Liver (tissue), 9 donors: ENCODE measurements around the gene BAAT. TPM values are rescaled to one million over a fixed set of nuclear protein-coding genes. Genes with fewer than 3 reads are reported as not detected.

Source experiments
- DNase-seq: peaks from one replicate; pipeline ENCODE4 v3.0.0-alpha.2; 2017; ENCODE audit warnings: low spot score
- H3K27ac ChIP-seq, 2 donors: one replicate each; pipeline ENCODE4 v1.7.0; 2013; ENCODE audit warnings: inconsistent platforms in 2 of 2, low read length in 2 of 2, control low read depth in 1 of 2, low read depth in 1 of 2, mild to moderate bottlenecking in 1 of 2
- H3K27me3 ChIP-seq, 4 donors: one replicate each; pipeline versions ENCODE4 v1.6.1 to v1.7.0; 2013; ENCODE audit warnings: low read length in 3 of 4, inconsistent platforms in 1 of 4, mild to moderate bottlenecking in 1 of 4, moderate library complexity in 1 of 4; ENCODE audit not compliant: control insufficient read depth in 4 of 4, insufficient read depth in 4 of 4
- H3K36me3 ChIP-seq, 4 donors: one replicate each; pipeline versions ENCODE4 v1.6.1 to v1.7.0; 2013; ENCODE audit warnings: low read length in 3 of 4, mild to moderate bottlenecking in 3 of 4, low read depth in 1 of 4, moderate library complexity in 1 of 4; ENCODE audit not compliant: control insufficient read depth in 4 of 4, insufficient read depth in 3 of 4
- H3K4me1 ChIP-seq, 4 donors: one replicate each; pipeline versions ENCODE4 v1.6.1 to v1.7.0; 2013; ENCODE audit warnings: low read length in 3 of 4, mild to moderate bottlenecking in 3 of 4, moderate library complexity in 1 of 4; ENCODE audit not compliant: control insufficient read depth in 4 of 4, insufficient read depth in 4 of 4
- H3K4me3 ChIP-seq, 3 donors: one replicate each; pipeline versions ENCODE4 v1.6.1 to v1.7.0; 2013; ENCODE audit warnings: low read length in 3 of 3, control low read depth in 1 of 3, low read depth in 1 of 3, mild to moderate bottlenecking in 1 of 3
- H3K9ac ChIP-seq, 2 donors: one replicate each; pipeline ENCODE4 v1.7.0; 2013; ENCODE audit warnings: low read length in 2 of 2, mild to moderate bottlenecking in 2 of 2, moderate library complexity in 2 of 2, control low read depth in 1 of 2, low read depth in 1 of 2
- H3K9me3 ChIP-seq, 4 donors: one replicate each; pipeline versions ENCODE4 v1.6.1 to v1.7.0; 2013; ENCODE audit warnings: low read length in 3 of 4; ENCODE audit not compliant: control insufficient read depth in 4 of 4
- ATF3 ChIP-seq: IDR thresholded peaks from 2 replicates; pipeline ENCODE4 v1.6.1; 2016; ENCODE audit warnings: antibody characterized with exemption
- EGR1 ChIP-seq, 2 donors: IDR thresholded peaks; 2 replicates each; pipeline ENCODE4 v1.6.1; 2016 to 2018; ENCODE audit warnings: antibody characterized with exemption in 2 of 2, low read depth in 2 of 2
- FOXA2 ChIP-seq: IDR thresholded peaks from 2 replicates; pipeline ENCODE4 v1.6.1; 2016; ENCODE audit warnings: antibody characterized with exemption
- GABPA ChIP-seq, 2 donors: IDR thresholded peaks in 1 of 2; conservative IDR thresholded peaks in 1 of 2; 2 replicates each; pipeline ENCODE4 v1.6.1; 2016; ENCODE audit warnings: antibody characterized with exemption in 2 of 2, mild to moderate bottlenecking in 1 of 2, moderate library complexity in 1 of 2
- HNF4A ChIP-seq, 2 donors: conservative IDR thresholded peaks; 2 replicates each; pipeline ENCODE4 v1.6.1; 2016; ENCODE audit warnings: antibody characterized with exemption in 2 of 2, mild to moderate bottlenecking in 2 of 2
- HNF4G ChIP-seq: IDR thresholded peaks from 2 replicates; pipeline ENCODE4 v1.6.1; 2016; ENCODE audit warnings: antibody characterized with exemption
- JUND ChIP-seq, 2 donors: IDR thresholded peaks; 2 replicates each; pipeline ENCODE4 v1.6.1; 2016; ENCODE audit warnings: antibody characterized with exemption in 2 of 2
- NR2F2 ChIP-seq: IDR thresholded peaks from 2 replicates; pipeline ENCODE4 v1.6.1; 2016; ENCODE audit warnings: antibody characterized with exemption
- RAD21 ChIP-seq, 2 donors: IDR thresholded peaks; 2 replicates each; pipeline ENCODE4 v1.6.1; 2016; ENCODE audit warnings: antibody characterized with exemption in 2 of 2, mild to moderate bottlenecking in 2 of 2
- SP1 ChIP-seq: IDR thresholded peaks from 2 replicates; pipeline ENCODE4 v1.6.1; 2018; ENCODE audit warnings: antibody characterized with exemption, mild to moderate bottlenecking
- TAF1 ChIP-seq: conservative IDR thresholded peaks from 2 replicates; pipeline ENCODE4 v1.6.1; 2016; ENCODE audit warnings: antibody characterized with exemption, mild to moderate bottlenecking
- YY1 ChIP-seq: IDR thresholded peaks from 2 replicates; pipeline ENCODE4 v1.6.1; 2016; ENCODE audit warnings: antibody characterized with exemption, mild to moderate bottlenecking
- WGBS: extraction: QIAGEN DNeasy Blood & Tissue Kit; methylation state at CpG from one replicate; pipeline ENCODE4 v1.1.7; 2013; 5-methylcytosine and 5-hydroxymethylcytosine counted together
- polyA plus RNA-seq, 2 donors: library from polyadenylated mRNA; stranded (reverse) in 1 of 2; unstranded in 1 of 2; fragments of 200-250 nt in 1 of 2; fragments of >200 nt in 1 of 2; fragmentation: Nextera tagmentation in 1 of 2; extraction: Ambion mirVana in 1 of 2; gene quantifications; one replicate each; pipeline versions ENCODE4 v1.2.1 to v1.2.3, GENCODE V29; 2013 to 2015
- total RNA-seq, 2 donors: library from RNA; depleted of rRNA; stranded (reverse); fragments of >200 nt; gene quantifications; one replicate each; pipeline ENCODE4 v1.2.3, GENCODE V29; 2014
- TF ChIP-seq, protein P1 (sequence below): IDR thresholded peaks from 2 replicates; pipeline ENCODE4 v1.6.1; 2016; ENCODE audit warnings: antibody characterized with exemption
- TF ChIP-seq, protein P2 (sequence below): IDR thresholded peaks from 2 replicates; pipeline ENCODE4 v1.6.1; 2016; ENCODE audit warnings: antibody characterized with exemption
- TF ChIP-seq, protein P3 (sequence below): fragments of 150-350 bp; IDR thresholded peaks from 2 replicates; pipeline ENCODE4 v1.5.1; 2017; ENCODE audit warnings: improper control_type of control experiment, low read depth, low read length; ENCODE audit not compliant: missing input control
- donor health status: healthy.
- donor health status: healthy.
- donor health status: healthy.
- donor health status: healthy.
- donor health status: healthy.

Gene BAAT
- total and polyA plus RNA-seq, 4 donors = 31.9 to 275 (median 151) TPM

DNA sequence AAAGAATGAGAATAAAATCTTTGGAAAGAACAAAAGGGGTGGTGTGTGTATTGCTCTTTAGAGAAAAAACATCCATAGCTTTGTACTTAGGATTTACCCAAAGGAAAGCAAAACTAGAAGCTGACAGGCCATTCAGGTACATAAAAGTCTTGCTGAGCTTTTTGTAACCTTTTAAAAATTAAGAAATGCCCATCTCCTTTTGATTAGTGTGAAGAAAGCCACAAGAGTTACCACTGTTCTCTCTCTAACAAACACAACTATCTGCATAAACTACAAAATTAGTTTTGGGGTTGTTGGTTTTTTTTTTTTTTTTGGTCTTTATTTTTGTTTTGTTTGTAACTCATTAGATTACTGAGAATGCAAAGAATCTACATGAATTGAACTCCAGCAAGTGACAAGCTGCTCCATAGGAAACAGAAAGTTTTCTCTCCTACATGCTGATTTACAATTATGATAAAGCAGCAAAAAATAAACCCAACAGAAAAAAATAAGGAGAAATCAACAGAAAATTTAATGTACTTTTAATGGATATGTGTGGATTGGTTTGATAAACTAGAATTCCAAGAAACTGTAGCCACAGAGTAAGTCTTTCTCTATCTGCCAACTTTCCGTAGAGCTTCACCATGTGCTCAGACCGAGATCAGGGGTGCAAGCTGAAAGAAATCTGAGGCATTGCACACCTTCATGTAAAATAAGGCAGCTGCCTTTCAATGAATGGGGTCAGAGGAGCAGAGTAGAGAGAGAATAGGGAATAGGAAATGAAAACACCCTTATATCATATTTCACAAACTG, 12.3 kb downstream of the BAAT start:
- Histone ChIP-seq H3K9ac (no peak overlapping the region), H3K4me1 (peaks cover 8 to 73% (median 41%) of the 10 kb centered on the region in 4 donors), H3K4me3 (no peak overlapping the region), H3K27ac (no peak overlapping the region), H3K27me3 (no peaks in the 10 kb centered on the region), H3K9me3 (no peaks in the 10 kb centered on the region), H3K36me3 (peaks cover 3 to 46% (median 22%) of the 10 kb centered on the region in 4 donors)
- WGBS = 50% methylated on average over 2 of the region's 2 CpGs
- TF ChIP-seq HNF4A (conservative IDR thresholded peaks at IDR 0.05) (no peak), TAF1 (no peak), HNF4G (no peak), RAD21 (IDR thresholded peaks at IDR 0.05) (no peak), NR2F2 (no peak), GABPA (IDR thresholded peaks at IDR 0.05 in 1 of 2, conservative IDR thresholded peaks at IDR 0.05 in 1 of 2) (no peak), JUND (IDR thresholded peaks at IDR 0.05) (no peak), SP1 (no peak)
- TF ChIP-seq, protein P1, sequence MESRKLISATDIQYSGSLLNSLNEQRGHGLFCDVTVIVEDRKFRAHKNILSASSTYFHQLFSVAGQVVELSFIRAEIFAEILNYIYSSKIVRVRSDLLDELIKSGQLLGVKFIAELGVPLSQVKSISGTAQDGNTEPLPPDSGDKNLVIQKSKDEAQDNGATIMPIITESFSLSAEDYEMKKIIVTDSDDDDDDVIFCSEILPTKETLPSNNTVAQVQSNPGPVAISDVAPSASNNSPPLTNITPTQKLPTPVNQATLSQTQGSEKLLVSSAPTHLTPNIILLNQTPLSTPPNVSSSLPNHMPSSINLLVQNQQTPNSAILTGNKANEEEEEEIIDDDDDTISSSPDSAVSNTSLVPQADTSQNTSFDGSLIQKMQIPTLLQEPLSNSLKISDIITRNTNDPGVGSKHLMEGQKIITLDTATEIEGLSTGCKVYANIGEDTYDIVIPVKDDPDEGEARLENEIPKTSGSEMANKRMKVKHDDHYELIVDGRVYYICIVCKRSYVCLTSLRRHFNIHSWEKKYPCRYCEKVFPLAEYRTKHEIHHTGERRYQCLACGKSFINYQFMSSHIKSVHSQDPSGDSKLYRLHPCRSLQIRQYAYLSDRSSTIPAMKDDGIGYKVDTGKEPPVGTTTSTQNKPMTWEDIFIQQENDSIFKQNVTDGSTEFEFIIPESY = no peak
- DNase-seq = no peak

DNA sequence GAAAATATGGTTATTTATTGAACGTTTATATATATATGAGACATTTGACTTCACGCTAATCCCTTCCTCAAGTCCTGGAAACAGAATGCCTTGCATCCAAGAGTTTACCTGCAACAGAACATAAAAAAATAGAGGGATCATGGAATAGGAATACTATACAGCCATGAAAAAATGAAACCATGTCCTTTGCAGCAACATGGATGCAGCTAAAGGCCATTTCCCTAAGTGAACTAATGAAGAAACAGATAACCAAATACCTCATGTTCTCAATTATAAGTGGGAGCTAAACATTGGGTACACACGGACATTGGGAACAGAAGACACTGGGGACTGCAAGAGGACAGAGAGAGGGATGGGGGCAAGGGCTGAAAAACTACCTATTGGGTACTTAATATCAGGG, 13.0 kb downstream of the BAAT start:
- peaks cover 3 to 53% (median 22%) of the 10 kb centered on the region in 4 donors for H3K36me3 ChIP-seq
- no peak for TF ChIP-seq FOXA2
- TF ChIP-seq NR2F2 = no peak
- no peak for TF ChIP-seq JUND (IDR thresholded peaks at IDR 0.05)
- TF ChIP-seq ATF3 = no peak
- TF ChIP-seq HNF4G = no peak
- TF ChIP-seq TAF1 = no peak
- TF ChIP-seq, protein P2, sequence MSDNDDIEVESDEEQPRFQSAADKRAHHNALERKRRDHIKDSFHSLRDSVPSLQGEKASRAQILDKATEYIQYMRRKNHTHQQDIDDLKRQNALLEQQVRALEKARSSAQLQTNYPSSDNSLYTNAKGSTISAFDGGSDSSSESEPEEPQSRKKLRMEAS = no peak
- TF ChIP-seq, protein P3, sequence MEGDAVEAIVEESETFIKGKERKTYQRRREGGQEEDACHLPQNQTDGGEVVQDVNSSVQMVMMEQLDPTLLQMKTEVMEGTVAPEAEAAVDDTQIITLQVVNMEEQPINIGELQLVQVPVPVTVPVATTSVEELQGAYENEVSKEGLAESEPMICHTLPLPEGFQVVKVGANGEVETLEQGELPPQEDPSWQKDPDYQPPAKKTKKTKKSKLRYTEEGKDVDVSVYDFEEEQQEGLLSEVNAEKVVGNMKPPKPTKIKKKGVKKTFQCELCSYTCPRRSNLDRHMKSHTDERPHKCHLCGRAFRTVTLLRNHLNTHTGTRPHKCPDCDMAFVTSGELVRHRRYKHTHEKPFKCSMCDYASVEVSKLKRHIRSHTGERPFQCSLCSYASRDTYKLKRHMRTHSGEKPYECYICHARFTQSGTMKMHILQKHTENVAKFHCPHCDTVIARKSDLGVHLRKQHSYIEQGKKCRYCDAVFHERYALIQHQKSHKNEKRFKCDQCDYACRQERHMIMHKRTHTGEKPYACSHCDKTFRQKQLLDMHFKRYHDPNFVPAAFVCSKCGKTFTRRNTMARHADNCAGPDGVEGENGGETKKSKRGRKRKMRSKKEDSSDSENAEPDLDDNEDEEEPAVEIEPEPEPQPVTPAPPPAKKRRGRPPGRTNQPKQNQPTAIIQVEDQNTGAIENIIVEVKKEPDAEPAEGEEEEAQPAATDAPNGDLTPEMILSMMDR = no peak
- no peak for TF ChIP-seq RAD21 (IDR thresholded peaks at IDR 0.05)
- no peak for TF ChIP-seq SP1
- no peak for TF ChIP-seq YY1
- no peak for TF ChIP-seq EGR1 (IDR thresholded peaks at IDR 0.05; ENCODE audit: low read depth in 2 of 2)
- DNase-seq = no peak
- H3K9ac ChIP-seq = no peak overlapping the region
- no peaks in the 10 kb centered on the region for H3K27me3 ChIP-seq
- 85% methylated on average over 3 of the region's 3 CpGs for WGBS
- no peaks in the 10 kb centered on the region for H3K9me3 ChIP-seq
- no peak overlapping the region for H3K4me3 ChIP-seq
- H3K4me1 ChIP-seq = peaks cover 6 to 75% (median 44%) of the 10 kb centered on the region in 4 donors
- no peak overlapping the region for H3K27ac ChIP-seq
